H9 (cell line): ENCODE results near the gene HEMGN. TPM values are rescaled to one million over a fixed set of nuclear protein-coding genes. Genes with fewer than 3 reads are reported as not detected.

Experiments used
- DNase-seq: peaks from one replicate; pipeline ENCODE4 v3.0.0-alpha.2; 2017
- H2AFZ ChIP-seq: one replicate; pipeline ENCODE4 v1.6.1; 2013; ENCODE audit warnings: mild to moderate bottlenecking, low read length, control low read depth, moderate library complexity
- H2AK5ac ChIP-seq: 2 replicates; pipeline ENCODE4 v1.6.1; 2013; ENCODE audit warnings: low read length, control low read depth, mixed read lengths; ENCODE audit not compliant: insufficient read length
- H2BK120ac ChIP-seq: one replicate; pipeline ENCODE4 v1.6.1; 2013; ENCODE audit warnings: low read depth, mild to moderate bottlenecking, low read length, control low read depth, inconsistent platforms; ENCODE audit not compliant: poor library complexity, severe bottlenecking
- H2BK12ac ChIP-seq: 2 replicates; pipeline ENCODE4 v1.6.1; 2013; ENCODE audit warnings: low read length, control low read depth, mixed read lengths, low read depth; ENCODE audit not compliant: insufficient read length
- H2BK15ac ChIP-seq: 2 replicates; pipeline ENCODE4 v1.6.1; 2013; ENCODE audit warnings: low read depth, low read length, control low read depth
- H2BK20ac ChIP-seq: one replicate; pipeline ENCODE4 v1.6.1; 2013; ENCODE audit warnings: low read depth, mild to moderate bottlenecking, low read length, control low read depth, inconsistent platforms; ENCODE audit not compliant: poor library complexity, severe bottlenecking
- H2BK5ac ChIP-seq: 2 replicates; pipeline ENCODE4 v1.6.1; 2013; ENCODE audit warnings: low read length, control low read depth, mixed read lengths; ENCODE audit not compliant: insufficient read length
- H3K14ac ChIP-seq: 2 replicates; pipeline ENCODE4 v1.6.1; 2013; ENCODE audit warnings: low read length, control low read depth; ENCODE audit not compliant: insufficient read depth
- H3K18ac ChIP-seq: 2 replicates; pipeline ENCODE4 v1.6.1; 2013; ENCODE audit warnings: low read depth, mild to moderate bottlenecking, mixed read lengths, low read length, control low read depth; ENCODE audit not compliant: insufficient read length
- H3K23ac ChIP-seq: 2 replicates; pipeline ENCODE4 v1.6.1; 2013; ENCODE audit warnings: low read length, control low read depth, mixed read lengths, low read depth; ENCODE audit not compliant: insufficient read length
- H3K23me2 ChIP-seq: 2 replicates; pipeline ENCODE4 v1.6.1; 2013; ENCODE audit warnings: low read depth, mild to moderate bottlenecking, mixed read lengths, low read length, control low read depth; ENCODE audit not compliant: insufficient read length, poor library complexity, severe bottlenecking
- H3K27ac ChIP-seq: 2 replicates; pipeline ENCODE4 v1.5.1; 2013; ENCODE audit warnings: low read length, control low read depth, mixed read lengths, low read depth; ENCODE audit not compliant: insufficient read length
- H3K27me3 ChIP-seq: 2 replicates; pipeline ENCODE4 v1.6.1; 2013; ENCODE audit warnings: low read length, control low read depth, inconsistent platforms; ENCODE audit not compliant: insufficient read depth
- H3K4ac ChIP-seq: 2 replicates; pipeline ENCODE4 v1.6.1; 2013; ENCODE audit warnings: low read depth, mild to moderate bottlenecking, control low read depth, inconsistent platforms, low read length, moderate library complexity
- H3K4me1 ChIP-seq: 2 replicates; pipeline ENCODE4 v1.6.1; 2013; ENCODE audit warnings: low read length, control low read depth, inconsistent platforms; ENCODE audit not compliant: insufficient read depth
- H3K4me2 ChIP-seq: 2 replicates; pipeline ENCODE4 v1.6.1; 2013; ENCODE audit warnings: low read length, control low read depth, mixed read lengths; ENCODE audit not compliant: insufficient read length, insufficient read depth
- H3K56ac ChIP-seq: 2 replicates; pipeline ENCODE4 v1.6.1; 2013; ENCODE audit warnings: low read depth, mild to moderate bottlenecking, mixed read lengths, low read length, control low read depth; ENCODE audit not compliant: insufficient read length
- H3K79me1 ChIP-seq: 2 replicates; pipeline ENCODE4 v1.6.1; 2013; ENCODE audit warnings: low read depth, mild to moderate bottlenecking, moderate library complexity, low read length, control low read depth, inconsistent platforms; ENCODE audit not compliant: insufficient read depth, poor library complexity, severe bottlenecking
- H3K79me2 ChIP-seq: 2 replicates; pipeline ENCODE4 v1.6.1; 2013; ENCODE audit warnings: low read length, control low read depth, inconsistent platforms; ENCODE audit not compliant: insufficient read depth
- H3K9ac ChIP-seq: 2 replicates; pipeline ENCODE4 v1.6.1; 2013; ENCODE audit warnings: low read length, control low read depth, mixed read lengths; ENCODE audit not compliant: insufficient read length; ENCODE audit errors: extremely low read depth
- H3K9me3 ChIP-seq: one replicate; pipeline ENCODE4 v1.6.1; 2013; ENCODE audit warnings: low read depth, low read length, inconsistent platforms; ENCODE audit not compliant: control insufficient read depth
- H3T11ph ChIP-seq: one replicate; pipeline ENCODE4 v1.6.1; 2013; ENCODE audit warnings: mild to moderate bottlenecking, low read length, control low read depth, inconsistent platforms
- H4K20me1 ChIP-seq: one replicate; pipeline ENCODE4 v1.6.1; 2013; ENCODE audit not compliant: control insufficient read depth, insufficient read length, insufficient read depth
- H4K5ac ChIP-seq: 2 replicates; pipeline ENCODE4 v1.6.1; 2013; ENCODE audit warnings: low read depth, mild to moderate bottlenecking, mixed read lengths, low read length, control low read depth; ENCODE audit not compliant: insufficient read length
- H4K8ac ChIP-seq: replicated peaks from 2 replicates; pipeline ENCODE4 v1.6.1; 2013; ENCODE audit warnings: low read length, control low read depth, mixed read lengths, low read depth; ENCODE audit not compliant: insufficient read length
- H4K91ac ChIP-seq: 2 replicates; pipeline ENCODE4 v1.6.1; 2013; ENCODE audit warnings: low read depth, mild to moderate bottlenecking, moderate library complexity, mixed read lengths, low read length, control low read depth; ENCODE audit not compliant: insufficient read length
- H3K27ac Mint-ChIP-seq, 3 experiments: 2 replicates in 2 of 3; 3 replicates in 1 of 3; pipeline ENCODE4 v1.8.0; 2020 to 2021; ENCODE audit warnings: mixed read lengths in 3 of 3, mild to moderate bottlenecking in 1 of 3, moderate library complexity in 1 of 3
- H3K27me3 Mint-ChIP-seq: 2 replicates; pipeline ENCODE4 v1.8.0; 2021; ENCODE audit warnings: low read depth, mild to moderate bottlenecking, moderate library complexity, mixed read lengths
- H3K36me3 Mint-ChIP-seq, 3 experiments: 2 replicates in 2 of 3; 3 replicates in 1 of 3; pipeline ENCODE4 v1.8.0; 2020 to 2021; ENCODE audit warnings: low read depth in 3 of 3, mixed read lengths in 3 of 3; ENCODE audit not compliant: insufficient read depth in 1 of 3
- H3K4me1 Mint-ChIP-seq, 2 experiments: 2 replicates each; pipeline ENCODE4 v1.8.0; 2020; ENCODE audit warnings: mixed read lengths in 2 of 2
- H3K4me3 Mint-ChIP-seq, 2 experiments: 2 replicates in 1 of 2; 3 replicates in 1 of 2; pipeline ENCODE4 v1.8.0; 2020 to 2021; ENCODE audit warnings: mild to moderate bottlenecking in 2 of 2, mixed read lengths in 2 of 2, moderate library complexity in 1 of 2
- H3K9me3 Mint-ChIP-seq, 2 experiments: 2 replicates in 1 of 2; 3 replicates in 1 of 2; pipeline ENCODE4 v1.8.0; 2020; ENCODE audit warnings: mild to moderate bottlenecking in 2 of 2, mixed read lengths in 2 of 2, moderate library complexity in 1 of 2
- WGBS: extraction: QIAGEN DNeasy Blood & Tissue Kit; methylation state at CpG from one replicate; pipeline ENCODE4 v1.1.7; 2013; ENCODE audit warnings: missing lambda C conversion rate, low lambda C conversion rate, mixed read lengths; ENCODE audit not compliant: insufficient read length; ENCODE audit errors: extremely low coverage; 5-methylcytosine and 5-hydroxymethylcytosine counted together
- total RNA-seq: library from RNA; stranded (reverse); gene quantifications from 2 replicates; pipeline ENCODE4 v1.2.1, GENCODE V29; 2021
- TF ChIP-seq, protein P1 (sequence below): fragments of 200-600 bp; sonication (generic); conservative IDR thresholded peaks from 3 replicates; pipeline ENCODE4 v1.8.0; 2021; ENCODE audit warnings: antibody characterized with exemption, mild to moderate bottlenecking

The HEMGN gene
- total RNA-seq, 1 experiment from 2014 or later, result not detected

DNA sequence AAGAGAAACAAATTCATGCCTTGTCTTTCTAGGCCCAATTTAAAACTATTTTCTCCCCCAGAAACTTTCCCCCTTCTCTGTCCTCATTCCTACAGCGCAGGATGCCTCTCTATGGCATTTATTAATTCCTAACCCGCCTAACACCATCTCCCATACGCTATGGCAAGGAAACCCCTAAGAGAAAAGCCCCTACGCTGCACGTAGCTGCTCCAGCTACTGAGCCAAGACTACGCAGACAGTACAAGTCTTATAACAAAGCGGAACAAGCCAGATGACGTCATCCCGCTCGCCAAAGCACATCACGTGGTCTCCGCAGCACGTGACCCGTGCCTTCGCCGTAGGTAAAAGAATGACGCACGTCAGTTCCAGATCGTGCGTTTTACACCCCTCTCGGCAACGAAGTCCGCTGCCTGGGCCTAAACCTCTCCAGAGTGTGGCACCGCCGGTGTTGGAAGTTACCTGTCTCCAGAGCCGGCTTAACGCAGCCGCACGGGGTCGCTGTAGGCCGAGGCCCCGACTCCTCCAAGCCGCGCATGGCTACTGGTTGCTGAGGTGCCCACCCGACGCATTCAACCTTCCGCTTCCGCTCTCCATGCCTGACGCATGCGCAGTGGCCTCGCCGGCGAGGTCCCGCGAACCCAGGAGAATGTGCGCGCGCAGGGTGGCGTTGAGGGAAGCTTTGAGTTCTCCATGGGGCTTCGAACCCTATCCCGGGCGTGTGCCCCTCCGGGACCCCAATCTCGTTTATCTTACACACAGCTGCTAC is 15.8 kb downstream of the HEMGN start, which contains the start of gene TRMO:
Gene TRMO (minus strand): TSS at position 542 of the 766 bp plus-strand sequence. CDS start 7 bp downstream, at position 535.
- Histone ChIP-seq H4K5ac (no peak within 1 kb of the TSS), H2AK5ac (no peak within 1 kb of the TSS), H2BK12ac (no peak within 1 kb of the TSS), H4K8ac (no peak within 1 kb of the TSS), H3K14ac (peak within 1 kb of the TSS; percentile 93), H2BK5ac (no peak within 1 kb of the TSS), H3K4me2 (peak within 1 kb of the TSS; percentile 15), H3K9ac (peak within 1 kb of the TSS; percentile 51), H2BK15ac (no peak within 1 kb of the TSS), H3K23ac (no peak within 1 kb of the TSS), H3K27me3 (no peaks in the 10 kb centered on the region; the same call in 1 of the 2 replicates), H3K27ac (no peak within 1 kb of the TSS), H3K23me2 (no peaks in the 10 kb centered on the region), H3T11ph (no peak within 1 kb of the TSS), H2BK120ac (no peak within 1 kb of the TSS), H4K91ac (no peak within 1 kb of the TSS), H3K18ac (peak within 1 kb of the TSS; percentile 93), H4K20me1 (no peaks in the 10 kb centered on the region), H3K4me1 (no peaks in the 10 kb centered on the region), H3K4ac (no peak within 1 kb of the TSS), H3K79me2 (no peaks in the 10 kb centered on the region), H3K56ac (no peak within 1 kb of the TSS), H2BK20ac (no peak within 1 kb of the TSS), H3K79me1 (no peaks in the 10 kb centered on the region), H2AFZ (peak within 1 kb of the TSS; percentile 52), H3K9me3 (no peaks in the 10 kb centered on the region)
- peaks cover 36% of the 10 kb centered on the region for H3K27me3 Mint-ChIP-seq
- WGBS, result no CpG with 5 or more reads among the region's 54 CpGs
- peak within 1 kb of the TSS; percentile 72 to 99 (median 95) for H3K27ac Mint-ChIP-seq
- no peaks in the 10 kb centered on the region for H3K36me3 Mint-ChIP-seq
- TF ChIP-seq, protein P1, sequence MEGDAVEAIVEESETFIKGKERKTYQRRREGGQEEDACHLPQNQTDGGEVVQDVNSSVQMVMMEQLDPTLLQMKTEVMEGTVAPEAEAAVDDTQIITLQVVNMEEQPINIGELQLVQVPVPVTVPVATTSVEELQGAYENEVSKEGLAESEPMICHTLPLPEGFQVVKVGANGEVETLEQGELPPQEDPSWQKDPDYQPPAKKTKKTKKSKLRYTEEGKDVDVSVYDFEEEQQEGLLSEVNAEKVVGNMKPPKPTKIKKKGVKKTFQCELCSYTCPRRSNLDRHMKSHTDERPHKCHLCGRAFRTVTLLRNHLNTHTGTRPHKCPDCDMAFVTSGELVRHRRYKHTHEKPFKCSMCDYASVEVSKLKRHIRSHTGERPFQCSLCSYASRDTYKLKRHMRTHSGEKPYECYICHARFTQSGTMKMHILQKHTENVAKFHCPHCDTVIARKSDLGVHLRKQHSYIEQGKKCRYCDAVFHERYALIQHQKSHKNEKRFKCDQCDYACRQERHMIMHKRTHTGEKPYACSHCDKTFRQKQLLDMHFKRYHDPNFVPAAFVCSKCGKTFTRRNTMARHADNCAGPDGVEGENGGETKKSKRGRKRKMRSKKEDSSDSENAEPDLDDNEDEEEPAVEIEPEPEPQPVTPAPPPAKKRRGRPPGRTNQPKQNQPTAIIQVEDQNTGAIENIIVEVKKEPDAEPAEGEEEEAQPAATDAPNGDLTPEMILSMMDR, result peak; percentile 77
- DNase-seq, result peak; percentile 97
- H3K4me1 Mint-ChIP-seq, result peaks cover 4 to 5% of the 10 kb centered on the region in 2 experiments
- H3K4me3 Mint-ChIP-seq, result peak within 1 kb of the TSS; percentile 72 to 80
- peaks cover 0 to 3% of the 10 kb centered on the region in 2 experiments; a peak in 2 of 5 replicates for H3K9me3 Mint-ChIP-seq
